Measurements from ENCODE around the gene GRIP1. TPM values are rescaled to one million over a fixed set of nuclear protein-coding genes. Genes with fewer than 3 reads are reported as not detected.

Gene GRIP1
- total and polyA plus RNA-seq, 2 donors (not counting 3 experiments of a cell fraction or from before 2014, with no cell fraction given): 0.04 to 0.69 TPM

DNA sequence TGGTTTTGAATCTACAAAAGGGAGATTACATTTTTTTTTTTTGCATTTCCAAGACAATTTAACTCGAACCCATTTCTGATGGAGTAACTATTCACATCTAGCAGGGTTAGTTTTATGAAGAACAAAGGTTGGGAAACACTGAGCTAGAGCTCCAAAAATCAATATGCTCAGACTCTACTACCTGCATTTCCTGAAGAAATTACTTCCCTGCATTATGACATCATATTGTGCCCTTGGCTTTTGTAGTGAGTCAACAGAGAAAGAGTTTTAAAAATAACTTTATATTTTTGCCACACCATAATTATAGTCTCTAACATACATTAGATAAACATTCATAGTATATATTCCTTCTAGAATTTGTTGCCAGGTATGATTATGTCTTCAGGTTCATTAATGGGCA, 14.8 kb downstream of the GRIP1 start:
- Histone ChIP-seq H3K27ac (ENCODE audit: insufficient read depth, low read depth, low read length) (no peak overlapping the region), H3K9ac (replicated peaks; ENCODE audit: extremely low read depth, insufficient read depth, low read length) (no peak overlapping the region), H3K4me2 (ENCODE audit: insufficient read depth, low read length) (no peak overlapping the region), H3K4me1 (ENCODE audit: control insufficient read depth, extremely low read depth, insufficient read depth, low read length) (peaks cover 10% of the 10 kb centered on the region), H3K4me3 (replicated peaks in 1 of 3; ENCODE audit: insufficient read depth in 1 of 3, low read depth in 1 of 3, low read length in 3 of 3) (no peak overlapping the region), H3K79me2 (ENCODE audit: control insufficient read depth, insufficient read depth, low read length) (no peaks in the 10 kb centered on the region), H3K36me3 (ENCODE audit: control insufficient read depth in 2 of 2, extremely low read depth in 1 of 2, insufficient read depth in 2 of 2, low read length in 2 of 2) (no peaks in the 10 kb centered on the region), H3K27me3 (ENCODE audit: control insufficient read depth in 2 of 2, insufficient read depth in 2 of 2, low read length in 2 of 2) (peaks cover 0 to 2% of the 10 kb centered on the region in 2 experiments), H3K9me1 (replicated peaks; ENCODE audit: control insufficient read depth, extremely low read depth, insufficient read depth, low read length) (no peaks in the 10 kb centered on the region), H3K9me3 (replicated peaks; ENCODE audit: control insufficient read depth, insufficient read depth, low read length) (no peaks in the 10 kb centered on the region), H4K20me1 (replicated peaks; ENCODE audit: control insufficient read depth, extremely low read depth, insufficient read depth, low read length) (no peaks in the 10 kb centered on the region), H2AFZ (ENCODE audit: low read depth, low read length) (no peak overlapping the region)
- no peak for DNase-seq (ENCODE audit: low read depth, low spot score)
- POLR2A ChIA-PET: no interaction called here
- no peak for FAIRE-seq
- dilution Hi-C loops (cut with MboI; ENCODE audit: extremely low pct_ligation_motif_present, low sequenced_read_pairs): no loop called here
- CTCF ChIA-PET: interaction anchor here (1.0 to 1.8 kb wide), 4 partner anchors 26 to 45 kb away, joined by 3 to 4 read pairs (median 3); no protein-coding TSS in a partner anchor
- TF ChIP-seq, protein P1, sequence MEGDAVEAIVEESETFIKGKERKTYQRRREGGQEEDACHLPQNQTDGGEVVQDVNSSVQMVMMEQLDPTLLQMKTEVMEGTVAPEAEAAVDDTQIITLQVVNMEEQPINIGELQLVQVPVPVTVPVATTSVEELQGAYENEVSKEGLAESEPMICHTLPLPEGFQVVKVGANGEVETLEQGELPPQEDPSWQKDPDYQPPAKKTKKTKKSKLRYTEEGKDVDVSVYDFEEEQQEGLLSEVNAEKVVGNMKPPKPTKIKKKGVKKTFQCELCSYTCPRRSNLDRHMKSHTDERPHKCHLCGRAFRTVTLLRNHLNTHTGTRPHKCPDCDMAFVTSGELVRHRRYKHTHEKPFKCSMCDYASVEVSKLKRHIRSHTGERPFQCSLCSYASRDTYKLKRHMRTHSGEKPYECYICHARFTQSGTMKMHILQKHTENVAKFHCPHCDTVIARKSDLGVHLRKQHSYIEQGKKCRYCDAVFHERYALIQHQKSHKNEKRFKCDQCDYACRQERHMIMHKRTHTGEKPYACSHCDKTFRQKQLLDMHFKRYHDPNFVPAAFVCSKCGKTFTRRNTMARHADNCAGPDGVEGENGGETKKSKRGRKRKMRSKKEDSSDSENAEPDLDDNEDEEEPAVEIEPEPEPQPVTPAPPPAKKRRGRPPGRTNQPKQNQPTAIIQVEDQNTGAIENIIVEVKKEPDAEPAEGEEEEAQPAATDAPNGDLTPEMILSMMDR (IDR thresholded peaks at IDR 0.05; ENCODE audit: extremely low read depth in 1 of 2, insufficient read depth in 1 of 2, low read depth in 1 of 2, low read length in 2 of 2): no peak
- TF ChIP-seq MYC (IDR thresholded peaks at IDR 0.05; ENCODE audit: low read depth, low read length) (no peak), POLR2AphosphoS5 (IDR thresholded peaks at IDR 0.05; ENCODE audit: insufficient read depth, low read depth, low read length) (no peak), GATA2 (IDR thresholded peaks at IDR 0.05; ENCODE audit: insufficient read depth, insufficient read length, low read depth, low read length) (no peak), EZH2 (IDR thresholded peaks at IDR 0.05; ENCODE audit: borderline replicate concordance, low read depth, low read length, severe bottlenecking) (no peak)
- intact Hi-C loops (cut with micrococcal nuclease): loop anchor here (10.0 kb wide), 1 partner anchor 69 kb away; no protein-coding TSS in a partner anchor
- BruUV-seq (replicated peaks): no TSS peak

DNA sequence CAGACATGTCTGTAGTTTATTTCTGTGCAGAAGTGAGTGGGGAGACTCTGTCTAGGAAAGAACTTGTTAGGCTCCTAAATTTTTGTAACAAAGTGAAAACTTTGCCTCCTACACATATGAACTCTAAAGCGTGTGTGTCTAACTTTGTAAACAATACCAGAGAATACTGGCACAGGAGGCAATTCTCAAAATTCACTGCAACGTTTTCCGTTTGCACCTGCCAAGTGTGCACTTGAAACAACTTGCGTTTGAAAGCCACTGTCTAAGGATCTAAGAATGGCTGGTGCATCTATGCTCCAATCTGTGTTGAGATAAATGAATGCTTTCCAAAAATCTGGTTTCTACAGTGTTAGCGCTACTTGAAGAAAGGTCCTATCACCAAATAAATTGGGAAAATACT, 15.3 kb downstream of the GRIP1 start:
- TF ChIP-seq, protein P1 (IDR thresholded peaks at IDR 0.05; ENCODE audit: extremely low read depth in 1 of 2, insufficient read depth in 1 of 2, low read depth in 1 of 2, low read length in 2 of 2): no peak
- TF ChIP-seq EZH2 (IDR thresholded peaks at IDR 0.05; ENCODE audit: borderline replicate concordance, low read depth, low read length, severe bottlenecking): no peak
- TF ChIP-seq GATA2 (IDR thresholded peaks at IDR 0.05; ENCODE audit: insufficient read depth, insufficient read length, low read depth, low read length): no peak
- no peak for TF ChIP-seq POLR2A (IDR thresholded peaks at IDR 0.05; ENCODE audit: low read depth, low read length)
- TF ChIP-seq POLR2AphosphoS5 (IDR thresholded peaks at IDR 0.05; ENCODE audit: insufficient read depth, low read depth, low read length): no peak
- no peak for TF ChIP-seq JUN (IDR thresholded peaks at IDR 0.05; ENCODE audit: borderline replicate concordance, insufficient read depth, insufficient read length, low read depth)
- Histone ChIP-seq H3K4me2 (ENCODE audit: insufficient read depth, low read length) (no peak overlapping the region), H3K9me1 (replicated peaks; ENCODE audit: control insufficient read depth, extremely low read depth, insufficient read depth, low read length) (no peaks in the 10 kb centered on the region), H4K20me1 (replicated peaks; ENCODE audit: control insufficient read depth, extremely low read depth, insufficient read depth, low read length) (no peaks in the 10 kb centered on the region), H3K36me3 (ENCODE audit: control insufficient read depth in 2 of 2, extremely low read depth in 1 of 2, insufficient read depth in 2 of 2, low read length in 2 of 2) (no peaks in the 10 kb centered on the region), H3K27ac (ENCODE audit: insufficient read depth, low read depth, low read length) (no peak overlapping the region), H3K27me3 (ENCODE audit: control insufficient read depth in 2 of 2, insufficient read depth in 2 of 2, low read length in 2 of 2) (peaks cover 0 to 2% of the 10 kb centered on the region in 2 experiments), H3K9me3 (replicated peaks; ENCODE audit: control insufficient read depth, insufficient read depth, low read length) (no peaks in the 10 kb centered on the region), H3K79me2 (ENCODE audit: control insufficient read depth, insufficient read depth, low read length) (no peaks in the 10 kb centered on the region), H2AFZ (ENCODE audit: low read depth, low read length) (no peak overlapping the region), H3K4me1 (ENCODE audit: control insufficient read depth, extremely low read depth, insufficient read depth, low read length) (peaks cover 10% of the 10 kb centered on the region), H3K9ac (replicated peaks; ENCODE audit: extremely low read depth, insufficient read depth, low read length) (no peak overlapping the region), H3K4me3 (replicated peaks in 1 of 3; ENCODE audit: insufficient read depth in 1 of 3, low read depth in 1 of 3, low read length in 3 of 3) (no peak overlapping the region)
- ChIA-PET CTCF (interaction anchor here (0.8 to 1.8 kb wide), 8 partner anchors 9 to 518 kb away, joined by 3 to 5 read pairs (median 3); no protein-coding TSS in a partner anchor), POLR2A (no interaction called here)
- no TSS peak for BruUV-seq (replicated peaks)
- intact Hi-C loops (cut with micrococcal nuclease): loop anchor here (10.0 kb wide), 1 partner anchor 69 kb away; no protein-coding TSS in a partner anchor
- no peak for DNase-seq (ENCODE audit: low read depth, low spot score)
- FAIRE-seq: no peak
- dilution Hi-C loops (cut with MboI; ENCODE audit: extremely low pct_ligation_motif_present, low sequenced_read_pairs): no loop called here

All from endothelial cell of umbilical vein (primary cell).